Right renal pelvis (tissue), 4 donors: ENCODE measurements around the gene PLEKHH2. TPM values are rescaled to one million over a fixed set of nuclear protein-coding genes. Genes with fewer than 3 reads are reported as not detected.

Source experiments
- DNase-seq, 4 donors: peaks; one replicate each; pipeline ENCODE4 v3.0.0-alpha.2; 2013; ENCODE audit warnings: low read depth in 4 of 4, low spot score in 3 of 4, missing footprints in 1 of 4
- polyA plus RNA-seq, 4 donors: library from polyadenylated mRNA; unstranded; fragments of 120-200 nt; gene quantifications; one replicate each; pipeline ENCODE4 v1.2.1, GENCODE V29; 2013; ENCODE audit not compliant: insufficient read length in 4 of 4

The PLEKHH2 gene
- polyA plus RNA-seq, 4 donors: 24.6 to 30.8 (median 27.1) TPM

DNA sequence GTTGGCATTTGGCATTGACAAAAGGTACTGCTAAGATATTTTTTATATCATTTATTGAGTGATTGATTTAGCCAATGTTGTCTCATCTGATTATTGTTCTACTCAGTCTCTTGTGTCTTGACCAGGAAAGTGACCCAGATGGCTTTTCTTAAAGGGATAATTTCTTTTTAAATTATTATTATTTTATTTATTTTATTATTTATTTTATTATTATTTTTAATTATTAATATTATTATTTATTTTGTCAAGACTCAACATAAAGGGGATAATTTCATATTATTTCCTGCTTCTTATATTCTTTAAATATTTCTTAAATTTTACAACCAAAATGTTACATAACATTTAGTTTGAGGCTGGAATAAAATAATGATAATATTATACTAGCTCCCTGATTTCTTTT is 163.8 kb downstream of the PLEKHH2 start:
- DNase-seq: no peak

DNA sequence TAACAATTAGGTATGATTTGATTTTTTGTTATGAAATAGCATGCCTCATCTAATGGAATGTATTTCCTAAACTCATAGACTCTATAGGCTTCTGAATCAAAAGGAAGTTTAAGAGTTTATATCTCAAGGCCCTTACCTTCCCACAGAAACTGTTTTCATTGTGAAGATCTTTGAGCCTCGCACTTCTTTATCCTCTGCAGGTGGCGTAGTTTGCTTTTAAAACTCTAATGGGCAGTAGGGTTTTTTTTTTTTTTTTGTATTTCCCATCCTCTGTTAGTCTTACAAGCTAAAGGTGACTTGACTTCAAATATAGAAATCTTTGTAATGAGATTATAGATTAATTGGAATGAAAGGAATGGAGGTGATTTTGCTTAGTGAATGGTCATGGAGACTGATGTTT is 165.1 kb downstream of the PLEKHH2 start:
- DNase-seq: no peak

- DNase-seq: no peak
These were observed 166.1 kb downstream of the PLEKHH2 start for GRCh38 chr2:43803113-43803512.

GRCh38 chr2:43806719-43807031 is 169.6 kb downstream of the PLEKHH2 start:
- DNase-seq: no peak

GRCh38 chr2:43810452-43810851 is 173.4 kb downstream of the PLEKHH2 start:
- no peak for DNase-seq

GRCh38 chr2:43810888-43811287 is 173.8 kb downstream of the PLEKHH2 start:
- DNase-seq: no peak

- no peak for DNase-seq
These were observed 174.9 kb downstream of the PLEKHH2 start for GRCh38 chr2:43812006-43812405.

- no peak for DNase-seq
These were observed 175.9 kb downstream of the PLEKHH2 start for GRCh38 chr2:43812947-43813346.

DNA sequence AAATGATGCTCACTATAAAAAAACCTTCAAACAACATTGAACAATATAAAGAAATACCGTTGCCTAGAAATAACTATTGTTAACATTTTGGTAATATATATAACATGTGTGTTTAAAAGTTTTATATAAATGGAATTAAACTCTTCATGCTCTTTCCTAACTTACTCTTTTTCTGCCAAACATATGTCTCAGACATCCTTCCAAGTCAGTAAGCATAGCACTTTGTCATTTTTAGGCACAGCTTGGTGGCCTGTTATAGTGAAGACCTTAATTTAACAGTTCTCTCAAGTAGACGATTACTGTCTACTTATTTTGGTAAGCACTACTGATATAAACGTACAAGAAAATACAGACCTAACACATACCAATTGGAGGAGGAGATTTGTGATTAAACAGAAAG is 177.7 kb downstream of the PLEKHH2 start:
- no peak for DNase-seq

Other genes starting within 250 kb of the PLEKHH2 start
- gene THADA, start 41.2 kb upstream of the PLEKHH2 start, polyA plus RNA-seq: 10 to 100 TPM; 33.8 to 39.7 (median 36.0) TPM
- 1 to 10 TPM; 2.6 to 4.7 (median 3.4) TPM for gene C1GALT1C1L, start 39.2 kb downstream of the PLEKHH2 start, polyA plus RNA-seq
- 10 to 100 TPM; 67.2 to 96.3 (median 88.3) TPM for gene DYNC2LI1, start 136.8 kb downstream of the PLEKHH2 start, polyA plus RNA-seq
- under 1 TPM; 0.39 to 0.47 (median 0.44) TPM for gene ABCG5, start 201.6 kb downstream of the PLEKHH2 start, polyA plus RNA-seq
- gene ABCG8, start 201.7 kb downstream of the PLEKHH2 start, polyA plus RNA-seq: 1 to 10 TPM in 3 of 4 donors, under 1 TPM in 1; 0.67 to 1.1 (median 1.0) TPM